Fibroblast of lung (primary cell): ENCODE measurements around the gene OR5M3.

ENCODE experiments used
- CTCF ChIP-seq, 2 donors: IDR thresholded peaks in 1 of 2; conservative IDR thresholded peaks in 1 of 2; 1 replicate in 1 of 2; 2 replicates in 1 of 2; pipeline ENCODE4 v1.5.1; 2011 to 2012; ENCODE audit warnings: low read length in 2 of 2, control low read depth in 1 of 2, inconsistent platforms in 1 of 2, low read depth in 1 of 2, mild to moderate bottlenecking in 1 of 2
- EZH2 ChIP-seq: IDR thresholded peaks from 2 replicates; pipeline ENCODE4 v1.5.1; 2012; ENCODE audit warnings: low read length, control low read depth, mild to moderate bottlenecking; ENCODE audit errors: missing control alignments

- TF ChIP-seq CTCF (conservative IDR thresholded peaks at IDR 0.05 in 1 of 2, IDR thresholded peaks at IDR 0.05 in 1 of 2; ENCODE audit: low read depth in 1 of 2, low read length in 2 of 2) (no peak), EZH2 (no peak)
These were observed 16.1 kb downstream of the OR5M3 start for GRCh38 chr11:56457076-56457475.
